Measurements from ENCODE around the gene STARD7.

The STARD7 gene

GRCh38 chr2:96208143-96209010 lies at the start of gene STARD7:
STARD7 (minus strand) TSS chr2:96208827; CDS start chr2:96208434, 393 bp downstream.
- DNase-seq, result peak; percentile 92 to 94

- peak; percentile 56 to 57 for DNase-seq
Measured at GRCh38 chr2:96257744-96258143, 49.1 kb upstream of the STARD7 start.

DNA sequence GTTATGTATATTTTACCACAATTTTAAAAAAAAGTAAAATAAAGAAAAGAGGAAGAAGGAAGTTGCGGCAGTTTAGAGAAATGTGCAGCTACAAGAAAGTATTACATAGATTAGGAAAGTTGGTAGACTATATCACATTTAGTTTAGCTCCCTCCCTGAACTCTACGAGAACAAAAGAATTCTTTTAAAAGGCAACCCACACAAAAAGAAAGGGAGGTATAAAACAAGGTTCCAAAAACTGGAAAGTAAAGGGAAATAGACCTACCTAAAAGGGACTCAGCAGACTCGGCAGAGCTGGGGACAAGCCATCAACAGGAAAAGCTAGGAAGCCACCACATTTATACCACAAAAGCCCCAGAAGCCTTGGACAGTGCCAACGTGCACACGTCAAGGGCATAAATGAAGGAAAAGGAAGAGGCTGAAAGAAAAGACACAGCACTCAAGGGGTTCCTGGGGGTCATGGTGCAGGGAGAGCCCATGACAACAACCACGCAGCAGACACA lies 48.0 kb upstream of the STARD7 start:
- peak; percentile 63 to 71 for DNase-seq

DNA sequence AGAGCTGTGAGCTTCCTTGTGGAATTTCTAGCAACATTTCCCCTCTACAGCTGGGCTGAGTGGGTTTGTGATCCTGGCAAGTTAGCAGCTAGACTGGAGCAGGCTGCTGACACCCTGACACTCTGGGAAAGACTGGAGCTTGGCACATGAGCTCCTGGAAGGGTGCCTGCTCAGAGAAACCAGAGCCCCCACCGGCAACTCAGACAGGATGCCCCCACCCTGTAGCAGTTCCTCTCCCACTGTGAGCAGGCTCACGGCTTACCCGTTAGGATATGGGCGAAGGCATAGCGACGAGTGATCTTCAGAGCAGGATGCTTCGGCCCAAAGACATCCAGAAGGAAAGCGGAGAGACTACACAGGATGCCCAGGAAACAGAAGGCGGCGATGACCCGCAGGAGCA lies 45.9 kb upstream of the STARD7 start:
- no peak for DNase-seq

- DNase-seq, result no peak
Measured at GRCh38 chr2:96253006-96253405, 44.4 kb upstream of the STARD7 start.

DNA sequence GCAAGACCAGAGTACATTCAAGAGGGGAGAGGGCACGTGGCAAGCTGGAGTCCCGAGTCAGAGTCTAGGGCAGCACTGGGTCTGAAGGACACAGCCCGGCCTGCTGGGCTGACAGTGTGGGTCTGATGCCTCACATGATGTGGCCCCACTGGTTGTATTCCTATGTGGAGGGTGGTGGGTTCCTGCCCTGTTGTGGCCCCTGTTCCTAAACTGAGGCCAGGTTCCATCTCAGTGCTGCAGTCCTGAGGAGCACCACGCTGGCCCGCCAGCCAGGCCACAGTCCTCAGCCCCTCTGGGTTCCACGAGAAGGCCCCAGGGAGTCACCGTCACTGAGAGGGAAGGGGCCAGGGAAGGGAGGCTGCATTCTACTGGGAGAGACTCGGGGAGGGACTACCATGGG lies 43.9 kb upstream of the STARD7 start:
- no peak for DNase-seq

- DNase-seq, result peak in 1 of 2 experiments; percentile 6
Measured at GRCh38 chr2:96251721-96252292, 43.2 kb upstream of the STARD7 start.

DNA sequence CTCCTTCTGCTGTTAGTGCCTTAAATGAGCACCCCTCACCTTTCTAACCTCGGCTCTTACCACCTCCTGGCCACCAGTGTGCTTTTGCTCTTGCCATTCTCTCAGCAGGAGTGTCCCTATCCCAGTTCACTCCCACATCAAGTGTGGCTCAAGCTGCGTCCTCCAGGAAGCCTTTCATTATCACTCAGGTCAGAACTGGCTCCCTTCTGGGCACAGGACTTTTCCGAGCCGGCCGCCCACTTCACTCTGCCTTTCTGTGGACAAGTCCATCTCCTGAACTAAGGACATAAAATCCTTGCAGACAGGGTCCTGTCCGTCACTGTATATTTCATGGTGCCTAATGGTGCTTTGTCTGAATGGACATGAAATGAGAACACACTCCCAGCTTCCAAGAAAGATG lies 41.6 kb upstream of the STARD7 start:
- DNase-seq, result no peak

GRCh38 chr2:96249654-96250053 lies 41.0 kb upstream of the STARD7 start:
- DNase-seq, result no peak

DNA sequence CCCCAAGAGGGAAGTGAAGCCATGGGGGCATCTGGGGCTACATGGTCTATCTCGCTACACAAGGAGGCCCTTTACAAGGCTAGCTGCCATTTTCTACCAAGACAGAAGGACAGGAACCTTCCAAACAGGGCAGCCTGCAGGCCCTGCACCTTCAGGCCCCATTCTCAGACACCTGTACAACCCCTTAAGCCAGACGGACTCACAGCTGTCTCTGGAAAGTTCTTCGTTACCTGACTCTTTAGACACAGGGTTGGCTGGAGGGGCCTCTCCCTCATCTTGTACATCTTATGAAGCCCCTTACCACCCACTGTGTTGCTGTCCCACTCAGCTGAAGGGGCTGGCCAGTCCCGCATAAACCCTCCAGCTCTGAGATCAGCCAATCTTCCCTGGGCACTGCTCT lies 40.0 kb upstream of the STARD7 start:
- no peak for DNase-seq

- DNase-seq, result no peak
Measured at GRCh38 chr2:96247896-96248295, 39.3 kb upstream of the STARD7 start.

DNA sequence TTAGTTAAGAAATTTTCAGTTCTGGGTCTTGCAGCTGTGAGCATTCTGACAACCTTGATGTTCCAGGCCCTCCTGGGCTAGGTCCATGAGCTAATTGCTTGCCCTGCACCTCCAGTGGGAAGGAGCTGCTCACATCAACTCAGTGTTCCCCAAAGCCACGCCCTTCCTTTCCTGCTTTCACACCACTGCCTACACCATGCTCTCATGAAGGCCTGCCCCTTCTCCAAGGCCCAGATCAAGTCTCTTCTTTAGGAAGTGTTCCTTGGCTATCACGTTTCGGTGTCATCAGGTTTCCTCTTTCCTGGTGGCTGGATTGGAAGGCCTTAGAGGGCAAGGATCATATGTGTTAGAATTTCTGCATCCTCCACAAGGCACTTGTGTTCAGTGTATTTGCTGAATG lies 38.4 kb upstream of the STARD7 start:
- DNase-seq, result no peak

- DNase-seq, result peak; percentile 7 to 34
Measured at GRCh38 chr2:96245609-96246390, 37.2 kb upstream of the STARD7 start.

- no peak for DNase-seq
Measured at GRCh38 chr2:96243843-96244242, 35.2 kb upstream of the STARD7 start.

GRCh38 chr2:96241900-96242611 lies 33.4 kb upstream of the STARD7 start:
- DNase-seq, result peak; percentile 75 to 80

- DNase-seq, result no peak
Measured at GRCh38 chr2:96241227-96241626, 32.6 kb upstream of the STARD7 start.

GRCh38 chr2:96240341-96241038 lies 31.9 kb upstream of the STARD7 start:
- no peak for DNase-seq

GRCh38 chr2:96239745-96240264 lies 31.2 kb upstream of the STARD7 start:
- no peak for DNase-seq

GRCh38 chr2:96239091-96239490 lies 30.5 kb upstream of the STARD7 start:
- DNase-seq, result no peak

- no peak for DNase-seq
Measured at GRCh38 chr2:96238266-96238665, 29.6 kb upstream of the STARD7 start.

- DNase-seq, result no peak
Measured at GRCh38 chr2:96236882-96237281, 28.3 kb upstream of the STARD7 start.

GRCh38 chr2:96233880-96234316 lies 25.3 kb upstream of the STARD7 start:
- no peak for DNase-seq

Measured in AML-193 (cell line).